Skeletal muscle tissue (tissue), 4 donors: ENCODE data around the gene HNRNPA2B1. TPM values are rescaled to one million over a fixed set of nuclear protein-coding genes. Genes with fewer than 3 reads are reported as not detected.
A peak's percentile ranks its signal among the peaks of the same experiment; 100 is the strongest.
"Not testable (repeated sequence)": the region's sequence is repeated elsewhere in the genome, so short reads cannot be mapped to it uniquely, and the experiment has no call there.

Source experiments
- H3K27ac ChIP-seq: one replicate; pipeline ENCODE4 v1.7.0; 2013; ENCODE audit warnings: mild to moderate bottlenecking, low read depth, low read length, inconsistent platforms
- H3K27me3 ChIP-seq, 3 donors: one replicate each; pipeline ENCODE4 v1.7.0; 2013; ENCODE audit warnings: low read length in 3 of 3; ENCODE audit not compliant: control insufficient read depth in 3 of 3, insufficient read depth in 3 of 3
- H3K36me3 ChIP-seq, 3 donors: one replicate each; pipeline ENCODE4 v1.7.0; 2013; ENCODE audit warnings: low read length in 3 of 3; ENCODE audit not compliant: control insufficient read depth in 3 of 3, insufficient read depth in 3 of 3
- H3K4me1 ChIP-seq, 3 donors: one replicate each; pipeline ENCODE4 v1.7.0; 2013; ENCODE audit warnings: low read length in 3 of 3, mild to moderate bottlenecking in 3 of 3; ENCODE audit not compliant: control insufficient read depth in 3 of 3, insufficient read depth in 3 of 3
- H3K4me3 ChIP-seq, 3 donors: one replicate each; pipeline ENCODE4 v1.7.0; 2013; ENCODE audit warnings: low read length in 3 of 3
- H3K9ac ChIP-seq, 3 donors: one replicate each; pipeline ENCODE4 v1.7.0; 2013; ENCODE audit warnings: low read length in 3 of 3, mild to moderate bottlenecking in 3 of 3, moderate library complexity in 2 of 3, low read depth in 1 of 3
- H3K9me3 ChIP-seq, 3 donors: one replicate each; pipeline ENCODE4 v1.7.0; 2013; ENCODE audit warnings: low read length in 3 of 3; ENCODE audit not compliant: control insufficient read depth in 3 of 3
- total RNA-seq: library from RNA; depleted of rRNA; stranded (reverse); fragments of >200 nt; gene quantifications from one replicate; pipeline ENCODE4 v1.2.3, GENCODE V29; 2014
- donor health status: Osteomylitis.

Gene HNRNPA2B1
- total RNA-seq, 1 donor from 2014 or later: 99.7 TPM

DNA sequence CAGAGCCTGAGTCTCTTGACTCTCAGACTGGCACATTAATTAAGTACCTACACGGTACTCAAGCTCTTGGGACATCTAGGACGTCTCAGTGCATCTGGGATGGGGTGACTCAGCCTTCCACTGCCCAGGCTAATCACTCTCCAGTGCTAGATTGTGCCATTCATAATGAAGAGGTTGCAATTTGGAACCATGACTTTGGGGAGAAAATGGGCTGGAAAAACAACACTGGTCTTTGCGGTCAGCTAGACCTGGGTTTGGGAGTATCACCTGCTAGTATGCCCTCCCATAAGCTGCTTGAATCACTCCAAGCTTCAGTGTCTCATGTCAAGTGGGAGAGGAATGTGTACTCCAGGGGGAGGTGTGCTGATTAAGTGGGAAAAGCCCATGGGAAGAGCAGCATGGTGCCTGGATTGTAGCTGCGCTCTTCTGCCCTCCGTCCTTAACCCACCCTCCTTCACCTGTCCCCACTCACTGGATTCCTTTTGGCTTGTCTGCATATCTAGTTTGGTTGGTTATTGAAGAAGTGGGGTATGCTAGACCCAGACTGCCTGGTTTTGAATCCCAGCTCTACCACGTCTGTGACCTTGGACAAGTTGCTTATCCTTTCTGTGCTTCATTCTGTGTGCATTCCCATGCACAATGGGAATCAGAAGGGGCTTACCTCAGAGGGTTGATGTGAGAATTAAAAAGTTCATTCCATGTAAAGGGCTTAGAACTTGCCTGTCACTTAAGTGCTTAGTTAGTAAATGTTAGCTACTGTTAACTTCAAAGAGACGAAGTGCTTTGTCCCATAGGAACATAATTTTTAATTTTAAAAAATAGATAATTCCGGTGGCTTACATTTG lies 44.8 kb downstream of the HNRNPA2B1 start:
- Histone ChIP-seq H3K9me3 (no peaks in the 10 kb centered on the region), H3K4me1 (peaks cover 0 to 8% (median 5%) of the 10 kb centered on the region in 3 donors), H3K27ac (no peak overlapping the region), H3K4me3 (no peak overlapping the region), H3K9ac (no peak overlapping the region), H3K36me3 (no peaks in the 10 kb centered on the region), H3K27me3 (peaks cover 29 to 52% (median 35%) of the 10 kb centered on the region in 3 donors)

- Histone ChIP-seq H3K27me3 (peaks cover 29 to 53% (median 43%) of the 10 kb centered on the region in 3 donors), H3K4me1 (peaks cover 0 to 8% (median 5%) of the 10 kb centered on the region in 3 donors), H3K9ac (no peak overlapping the region), H3K9me3 (no peaks in the 10 kb centered on the region), H3K4me3 (peak overlapping the region in 1 of 3 donors; percentile 29), H3K27ac (no peak overlapping the region), H3K36me3 (no peaks in the 10 kb centered on the region)
These were observed 46.4 kb downstream of the HNRNPA2B1 start for GRCh38 chr7:26153823-26154783.

DNA sequence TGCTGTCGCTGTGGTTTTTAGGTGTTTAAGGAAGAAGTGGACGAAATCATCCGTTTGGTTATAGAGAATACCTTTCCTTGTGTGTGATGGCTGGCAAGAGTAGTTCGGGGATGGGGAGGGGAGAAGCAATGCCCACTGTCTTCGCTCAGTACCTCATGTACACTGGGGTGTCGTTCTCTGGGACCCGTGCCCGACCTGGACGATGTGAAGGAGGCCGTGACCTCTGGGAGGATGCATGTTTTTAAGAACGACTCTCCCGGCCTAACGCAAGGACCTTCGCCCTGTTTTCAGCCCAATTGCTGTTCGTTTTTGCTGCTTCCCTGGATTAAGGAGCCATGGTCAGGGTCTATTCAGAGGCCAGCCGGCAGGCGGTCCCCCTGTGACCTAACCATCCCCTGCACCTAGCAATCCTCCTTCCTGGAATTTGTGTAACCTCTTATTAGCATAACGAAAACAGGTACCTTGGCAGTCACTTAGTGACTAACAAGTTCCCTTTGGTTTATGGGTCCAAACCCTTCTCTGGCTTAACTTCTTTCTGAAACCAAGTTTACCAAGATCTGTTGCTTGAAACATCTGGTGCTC lies 47.2 kb downstream of the HNRNPA2B1 start:
- H3K4me3 ChIP-seq: peak overlapping the region; percentile 29 to 54 (median 32)
- H3K36me3 ChIP-seq: no peaks in the 10 kb centered on the region
- H3K27me3 ChIP-seq: peaks cover 29 to 53% (median 43%) of the 10 kb centered on the region in 3 donors
- no peak overlapping the region for H3K27ac ChIP-seq
- no peaks in the 10 kb centered on the region for H3K9me3 ChIP-seq
- peak overlapping the region in 1 of 3 donors; percentile 3 for H3K9ac ChIP-seq
- H3K4me1 ChIP-seq: peaks cover 0 to 8% (median 5%) of the 10 kb centered on the region in 3 donors

DNA sequence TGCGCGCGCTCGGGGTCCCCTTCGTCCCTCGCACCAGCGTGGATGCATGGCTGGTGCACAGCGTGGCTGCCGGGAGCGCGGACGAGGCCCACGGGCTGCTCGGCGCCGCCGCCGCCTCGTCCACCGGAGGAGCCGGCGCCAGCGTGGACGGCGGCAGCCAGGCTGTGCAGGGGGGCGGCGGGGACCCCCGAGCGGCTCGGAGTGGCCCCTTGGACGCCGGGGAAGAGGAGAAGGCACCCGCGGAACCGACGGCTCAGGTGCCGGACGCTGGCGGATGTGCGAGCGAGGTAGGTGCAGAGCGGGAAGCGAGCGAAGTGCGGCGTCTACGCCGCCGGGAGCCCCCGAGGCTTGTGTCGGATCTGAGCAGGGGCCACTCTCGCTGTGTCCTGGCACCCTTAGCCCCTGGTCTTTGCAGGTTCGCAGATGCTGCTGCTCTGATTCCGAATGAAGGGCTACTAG lies 47.7 kb downstream of the HNRNPA2B1 start:
- not testable (repeated sequence) for H3K9me3 ChIP-seq, H3K4me1 ChIP-seq, H3K36me3 ChIP-seq, H3K27ac ChIP-seq
- H3K9ac ChIP-seq: peak overlapping the region in 1 of 3 donors; percentile 3
- H3K27me3 ChIP-seq: peaks cover 29 to 53% (median 43%) of the 10 kb centered on the region in 3 donors
- peak overlapping the region; percentile 32 to 60 (median 60) for H3K4me3 ChIP-seq

- Histone ChIP-seq H3K27me3 (peaks cover 29 to 53% (median 43%) of the 10 kb centered on the region in 3 donors), H3K27ac (no peak within 1 kb of the TSS), H3K4me3 (peak within 1 kb of the TSS; percentile 60 to 67 (median 66)), H3K9me3 (no peaks in the 10 kb centered on the region), H3K36me3 (no peaks in the 10 kb centered on the region), H3K9ac (peak within 1 kb of the TSS in 2 of 3 donors; percentile 14 to 57), H3K4me1 (peaks cover 0 to 8% (median 5%) of the 10 kb centered on the region in 3 donors)
These were observed 48.4 kb downstream of the HNRNPA2B1 start, which contains the start of gene NFE2L3 for GRCh38 chr7:26151953-26152781. Gene NFE2L3, plus strand, starts transcription at chr7:26152198. Its CDS starts 301 bp downstream, at chr7:26152499.

GRCh38 chr7:26151650-26151952 lies 48.9 kb downstream of the HNRNPA2B1 start:
- H3K9me3 ChIP-seq: no peaks in the 10 kb centered on the region
- H3K27ac ChIP-seq: no peak overlapping the region

GRCh38 chr7:26151096-26151495 lies 49.5 kb downstream of the HNRNPA2B1 start:
- Histone ChIP-seq H3K27me3 (peaks cover 29 to 47% (median 43%) of the 10 kb centered on the region in 3 donors), H3K9ac (no peak overlapping the region), H3K4me1 (peaks cover 0 to 8% (median 5%) of the 10 kb centered on the region in 3 donors), H3K27ac (no peak overlapping the region), H3K4me3 (no peak overlapping the region), H3K36me3 (no peaks in the 10 kb centered on the region), H3K9me3 (no peaks in the 10 kb centered on the region)

More at GRCh38 chr7:26151650-26151952, 48.9 kb downstream of the HNRNPA2B1 start:
- Histone ChIP-seq H3K27me3 (peaks cover 29 to 49% (median 43%) of the 10 kb centered on the region in 3 donors), H3K9ac (peak overlapping the region in 1 of 3 donors; percentile 14), H3K36me3 (no peaks in the 10 kb centered on the region), H3K4me1 (peaks cover 0 to 8% (median 5%) of the 10 kb centered on the region in 3 donors), H3K4me3 (peak overlapping the region; percentile 60 to 67 (median 66))

- H3K9me3 ChIP-seq: no peaks in the 10 kb centered on the region
- H3K4me1 ChIP-seq: peaks cover 0 to 8% (median 2%) of the 10 kb centered on the region in 3 donors
- H3K36me3 ChIP-seq: no peaks in the 10 kb centered on the region
- peaks cover 29 to 36% (median 33%) of the 10 kb centered on the region in 3 donors for H3K27me3 ChIP-seq
- no peak overlapping the region for H3K4me3 ChIP-seq
- no peak overlapping the region for H3K9ac ChIP-seq
- no peak overlapping the region for H3K27ac ChIP-seq
These were observed 51.1 kb downstream of the HNRNPA2B1 start for GRCh38 chr7:26149391-26149977.
